HG03432 (cell line): ENCODE data around the gene STRIT1.
"Not testable (repeated sequence)": the region's sequence is repeated elsewhere in the genome, so short reads cannot be mapped to it uniquely, and the experiment has no call there.

Experiments used
- ATAC-seq: cut with Tn5 transposase; IDR thresholded peaks from one replicate; pipeline ENCODE4 v1.9.1; 2021; ENCODE audit warnings: mild to moderate bottlenecking, moderate library complexity; ENCODE audit not compliant: unreplicated experiment

STRIT1 gene

DNA sequence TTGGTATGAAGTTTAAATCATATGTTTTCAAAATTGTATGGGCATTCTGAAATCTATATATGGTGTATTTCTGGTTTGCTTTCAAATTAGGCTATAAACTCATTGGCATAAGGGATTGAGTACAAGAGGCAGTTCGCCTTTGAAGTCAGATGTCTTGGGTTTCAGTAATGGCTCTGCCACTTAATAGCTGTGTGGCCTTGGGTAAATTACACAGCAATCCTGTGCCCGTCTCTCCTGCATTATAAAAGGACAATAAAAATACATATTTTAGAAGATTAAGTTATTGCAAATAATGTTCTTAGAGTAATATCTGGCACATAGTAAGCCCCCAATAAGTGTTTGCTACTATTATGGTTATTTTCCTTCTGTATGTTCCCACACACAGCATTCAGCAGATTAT lies 20.4 kb upstream of the STRIT1 start:
- ATAC-seq: no peak

GRCh38 chr3:155313300-155313699 lies 19.8 kb upstream of the STRIT1 start:
- no peak for ATAC-seq

- no peak for ATAC-seq
Measured at GRCh38 chr3:155312781-155313180, 19.3 kb upstream of the STRIT1 start.

DNA sequence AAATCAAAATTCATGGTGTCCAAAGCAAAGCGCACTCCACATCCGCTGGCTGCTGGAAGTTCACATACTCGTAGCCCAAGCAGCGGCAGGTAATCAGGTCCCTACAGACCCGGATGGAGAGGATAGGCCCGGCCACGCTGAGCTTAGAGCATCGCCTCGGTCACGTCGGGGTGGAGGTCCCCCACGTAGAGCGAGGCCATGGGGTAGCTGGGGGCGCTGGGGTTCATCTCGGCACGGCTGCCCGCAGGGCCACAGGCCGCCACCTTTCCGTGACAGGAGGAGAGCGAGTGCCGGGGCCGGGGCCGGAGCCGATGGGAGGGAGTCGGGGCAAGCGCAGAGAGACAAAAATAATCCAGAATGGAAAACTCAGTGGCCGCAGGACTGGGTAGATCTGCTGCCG lies 16.1 kb upstream of the STRIT1 start:
- no peak for ATAC-seq

DNA sequence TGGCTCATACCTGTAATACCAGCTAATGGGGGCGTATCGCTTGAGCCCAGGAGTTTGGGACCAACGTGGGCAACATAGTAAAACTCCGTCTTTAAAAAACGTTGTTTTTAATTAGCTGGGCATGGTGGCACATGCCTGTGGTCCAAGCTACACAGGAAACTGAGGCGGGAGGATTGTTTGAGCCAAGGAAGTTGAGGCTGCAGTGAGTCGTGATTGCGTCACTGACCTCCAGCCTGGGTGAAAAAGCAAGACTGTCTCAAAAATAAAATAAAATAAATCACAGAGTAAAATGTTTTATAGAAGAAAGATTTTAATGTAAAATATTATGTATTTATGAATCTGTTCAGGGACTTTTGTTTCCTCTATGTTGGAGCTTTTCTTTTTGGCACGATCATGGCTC lies 15.3 kb upstream of the STRIT1 start:
- ATAC-seq: no peak

GRCh38 chr3:155307183-155307582 lies 13.7 kb upstream of the STRIT1 start:
- ATAC-seq: no peak

DNA sequence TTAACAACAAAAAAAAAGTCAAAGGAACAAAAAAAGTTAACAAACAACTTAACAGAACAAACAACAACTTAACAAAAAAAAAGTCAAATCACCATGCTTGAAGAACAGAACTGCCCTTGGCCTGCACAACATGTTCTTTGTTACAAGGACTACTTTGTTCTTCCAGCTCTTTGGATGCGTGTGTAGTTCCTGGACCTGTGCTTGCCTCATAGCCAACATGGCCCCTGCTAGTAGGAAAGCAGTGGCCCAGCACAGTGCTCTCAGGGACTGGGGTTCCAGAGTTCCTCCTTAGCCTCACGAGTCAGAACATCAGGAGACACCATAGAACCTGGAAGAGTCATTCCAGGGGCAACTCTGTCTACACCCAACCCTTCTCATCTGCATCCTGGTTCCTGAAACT lies 10.9 kb upstream of the STRIT1 start:
- no peak for ATAC-seq

GRCh38 chr3:155303540-155304097 lies 10.1 kb upstream of the STRIT1 start:
- no peak for ATAC-seq

DNA sequence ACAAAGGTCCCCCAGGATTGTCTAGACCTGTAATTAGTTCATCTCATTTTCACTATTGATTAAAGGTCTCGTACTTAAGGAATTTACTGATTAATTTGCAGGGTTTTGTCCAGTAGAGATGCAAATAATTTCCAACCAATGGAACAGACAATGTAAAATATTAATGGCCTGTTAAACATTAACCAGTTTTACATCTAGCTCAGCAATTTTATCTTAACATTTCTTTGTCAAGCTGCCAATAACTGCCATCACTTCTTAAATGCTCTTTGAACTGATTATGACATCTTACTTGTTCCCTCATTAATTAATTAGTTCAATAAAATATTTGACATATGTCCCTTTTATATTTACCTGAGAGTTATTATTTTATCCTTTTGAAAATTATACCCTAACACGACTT lies 9.4 kb upstream of the STRIT1 start:
- no peak for ATAC-seq

GRCh38 chr3:155302481-155302880 lies 9.0 kb upstream of the STRIT1 start:
- no peak for ATAC-seq

DNA sequence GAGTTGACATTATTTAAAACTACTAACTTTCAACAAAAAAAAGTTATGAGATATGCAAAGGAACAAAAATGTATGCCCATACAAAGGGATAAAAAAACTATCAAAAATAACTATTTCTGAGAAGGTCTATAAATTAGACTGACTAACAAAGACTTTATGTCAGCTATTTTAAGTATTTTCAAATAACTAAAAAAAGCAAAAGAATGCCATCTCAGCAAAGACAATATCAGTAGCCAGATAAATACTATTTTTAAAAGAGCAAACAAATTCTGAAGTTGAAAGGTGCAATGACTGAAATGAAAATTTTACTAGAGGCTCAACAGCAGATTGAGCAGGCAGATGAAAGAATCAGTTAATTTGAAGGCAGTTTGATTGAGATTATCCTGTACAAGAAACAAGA lies 3.6 kb upstream of the STRIT1 start:
- no peak for ATAC-seq

DNA sequence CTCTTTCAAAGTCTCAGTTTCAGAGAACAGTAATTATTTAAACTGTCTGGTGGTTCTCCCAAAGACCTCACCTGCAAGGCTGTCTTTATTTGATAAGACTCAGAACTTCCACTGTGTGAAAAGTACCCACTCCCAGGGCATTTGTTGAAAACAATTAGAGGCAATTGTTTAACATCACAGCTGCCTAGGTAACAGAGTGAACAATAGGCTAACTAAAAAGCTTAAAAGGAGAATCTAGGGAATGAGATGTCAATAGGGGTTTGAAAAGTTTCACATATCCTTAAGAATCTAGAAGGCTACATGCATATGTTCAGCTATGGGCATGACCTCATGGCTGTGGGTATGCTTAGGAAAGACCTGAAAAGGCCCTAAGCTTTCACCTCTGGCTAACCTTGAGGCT lies 2.9 kb upstream of the STRIT1 start:
- no peak for ATAC-seq

DNA sequence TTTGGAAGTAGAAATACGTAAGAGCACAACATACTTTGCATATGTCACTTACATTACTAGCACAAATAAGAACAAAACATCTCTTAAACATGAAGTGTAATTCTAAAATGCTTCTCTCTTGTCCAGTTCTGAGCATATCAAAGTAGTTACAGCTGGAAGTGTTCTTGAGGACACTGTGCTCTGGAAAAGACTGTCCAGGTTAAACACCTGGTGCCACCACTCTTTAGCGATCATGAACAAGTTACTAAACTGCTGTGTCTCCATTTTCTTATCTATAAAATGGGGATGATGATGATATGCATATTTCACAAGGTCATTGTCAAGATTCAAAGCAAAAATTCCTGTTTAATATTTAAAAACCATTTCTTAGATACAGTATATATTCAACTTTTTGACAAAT lies 790 bp downstream of the STRIT1 start:
- no peak for ATAC-seq

GRCh38 chr3:155292133-155292532 lies 1.4 kb downstream of the STRIT1 start:
- ATAC-seq: no peak

DNA sequence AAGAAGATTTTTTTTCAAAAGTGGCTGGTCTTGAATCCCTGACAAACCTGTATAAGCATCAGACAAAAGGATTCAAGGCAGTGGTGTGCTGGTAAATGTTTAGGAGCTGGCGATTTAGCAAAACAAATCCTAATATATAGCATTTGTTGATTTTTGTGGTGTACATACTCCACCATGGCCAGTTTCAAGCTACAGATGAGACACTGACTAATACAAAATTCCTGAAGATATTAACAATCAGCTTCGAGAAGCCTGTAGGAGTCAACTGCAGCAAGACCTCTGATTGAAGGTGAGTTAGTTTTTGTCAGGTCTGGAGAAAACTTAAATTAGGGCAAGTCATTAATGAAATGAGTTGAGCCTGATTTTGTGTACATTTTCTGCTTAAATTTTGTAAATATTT lies 6.7 kb downstream of the STRIT1 start:
- ATAC-seq: no peak

- no peak for ATAC-seq
Measured at GRCh38 chr3:155285936-155286335, 7.5 kb downstream of the STRIT1 start.

GRCh38 chr3:155283092-155284056 lies 10.1 kb downstream of the STRIT1 start:
- ATAC-seq: no peak

- no peak for ATAC-seq
Measured at GRCh38 chr3:155282385-155283091, 10.9 kb downstream of the STRIT1 start.

GRCh38 chr3:155281912-155282311 lies 11.6 kb downstream of the STRIT1 start:
- ATAC-seq: no peak

DNA sequence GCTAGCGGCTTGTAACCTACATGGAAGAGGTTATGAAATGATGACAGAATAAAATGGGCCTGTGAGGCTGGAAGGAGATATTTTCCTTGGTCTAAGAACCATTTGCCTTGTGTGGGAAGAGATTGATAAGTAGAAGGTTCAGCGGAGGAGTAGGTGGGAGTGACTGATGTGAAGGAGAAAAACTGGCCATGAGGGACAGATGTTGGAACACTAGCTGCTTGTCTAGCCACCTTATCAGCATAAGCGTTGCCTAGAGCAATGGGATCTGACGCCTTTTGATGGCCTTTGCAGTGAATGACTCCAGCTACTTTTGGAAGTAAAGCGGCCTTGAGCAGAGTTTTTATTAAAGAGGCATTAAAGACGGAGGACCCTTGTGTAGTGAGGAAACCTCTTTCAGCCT lies 17.4 kb downstream of the STRIT1 start:
- not testable (repeated sequence) for ATAC-seq

DNA sequence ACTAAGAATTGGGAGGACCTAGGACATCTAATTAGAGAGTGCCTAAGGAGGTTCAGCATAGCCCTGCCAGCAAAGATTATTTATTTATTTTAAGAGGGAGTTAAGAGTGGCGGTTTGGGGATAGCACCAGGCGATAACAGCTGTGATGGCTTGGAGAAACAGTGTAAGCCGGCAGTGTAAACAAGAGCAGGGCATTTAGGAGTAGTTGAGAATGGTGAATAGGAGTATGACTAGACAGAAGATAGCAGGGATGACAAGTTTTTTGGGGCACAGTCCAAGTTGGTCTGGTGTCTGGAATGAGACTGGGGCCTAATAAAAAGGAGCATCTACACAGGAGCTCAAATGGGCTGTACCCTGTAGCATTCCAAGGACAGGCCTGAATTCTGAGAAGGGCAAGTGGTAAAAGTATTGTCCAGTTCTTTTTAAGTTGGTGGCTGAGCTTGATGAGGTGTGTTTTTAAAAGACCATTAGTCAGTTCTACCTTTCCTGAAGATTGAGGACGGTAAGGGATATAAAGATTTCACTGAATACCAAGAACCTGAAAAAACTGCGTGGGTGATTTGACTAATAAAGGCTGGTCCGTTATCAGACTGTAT lies 18.2 kb downstream of the STRIT1 start:
- ATAC-seq: not testable (repeated sequence)
